Measurements from ENCODE around the gene PRDM16.
A peak's percentile ranks its signal among the peaks of the same experiment; 100 is the strongest.
"Not testable (repeated sequence)": the region's sequence is repeated elsewhere in the genome, so short reads cannot be mapped to it uniquely, and the experiment has no call there.

The PRDM16 gene

GRCh38 chr1:3227893-3228292, 158.9 kb downstream of the PRDM16 start:
- DNase-seq (ENCODE audit: low spot score) = no peak

GRCh38 chr1:3229081-3229725, 160.2 kb downstream of the PRDM16 start:
- DNase-seq (ENCODE audit: low spot score) = no peak

DNA sequence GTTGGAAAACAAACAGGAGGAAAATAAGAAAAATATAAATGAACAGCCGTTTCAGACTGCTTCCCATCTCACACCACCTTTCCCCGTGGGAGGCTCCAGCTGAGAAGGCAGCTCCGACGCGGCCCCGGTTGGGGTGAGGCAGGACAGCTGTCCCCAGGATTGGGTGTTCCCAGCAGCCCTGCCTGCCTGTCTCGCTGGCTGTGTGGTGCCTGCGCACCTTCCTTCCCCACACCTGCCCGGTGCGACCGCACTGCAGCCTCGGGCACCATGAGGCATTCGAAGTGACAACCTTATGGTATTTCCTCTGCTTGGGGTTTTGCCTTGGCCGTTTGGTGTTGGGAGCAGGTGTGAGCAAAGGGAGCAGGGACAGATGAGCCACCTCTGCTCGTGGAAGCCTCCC, 161.6 kb downstream of the PRDM16 start:
- DNase-seq (ENCODE audit: low spot score) = no peak

DNA sequence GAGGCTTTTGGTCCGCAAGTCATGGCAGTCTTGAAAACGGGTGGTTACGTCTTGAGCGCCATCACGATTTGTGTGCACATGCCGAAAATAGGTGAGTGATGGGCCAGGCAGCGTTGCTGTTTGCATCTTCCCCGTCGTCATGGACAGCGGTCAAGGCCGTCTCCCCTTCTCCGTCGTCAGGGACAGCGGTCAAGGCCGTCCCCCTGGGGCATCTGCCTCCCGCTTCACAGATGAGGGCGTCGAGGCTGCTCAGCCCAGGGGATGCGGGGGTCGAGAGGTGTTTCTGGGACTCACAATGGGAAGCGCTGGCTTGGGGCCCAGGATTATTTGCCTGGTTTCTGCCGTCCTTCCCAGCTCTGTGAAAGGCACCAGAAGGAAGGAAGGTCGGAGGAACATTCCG, 162.2 kb downstream of the PRDM16 start:
- no peak for DNase-seq (ENCODE audit: low spot score)

DNA sequence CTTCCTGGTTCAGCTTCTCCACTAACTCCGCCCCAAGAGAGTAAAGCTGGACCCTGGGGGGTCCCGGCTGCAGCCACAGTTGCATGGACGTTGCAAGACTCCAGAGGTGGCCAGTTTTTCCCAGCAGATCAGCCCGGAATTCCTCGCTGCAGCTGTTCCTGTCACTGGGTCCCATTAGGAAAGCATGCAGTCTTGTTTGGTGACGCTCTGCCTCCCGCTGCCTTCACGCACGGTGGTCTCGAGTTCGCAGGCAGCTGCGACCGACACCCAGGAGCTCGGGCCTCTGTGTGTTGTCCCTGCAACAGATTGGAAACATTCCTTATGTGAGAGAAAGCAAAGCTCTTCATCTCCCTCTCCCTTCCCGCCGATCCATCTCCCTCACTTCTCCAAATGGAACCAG, 162.8 kb downstream of the PRDM16 start:
- DNase-seq (ENCODE audit: low spot score) = no peak

DNA sequence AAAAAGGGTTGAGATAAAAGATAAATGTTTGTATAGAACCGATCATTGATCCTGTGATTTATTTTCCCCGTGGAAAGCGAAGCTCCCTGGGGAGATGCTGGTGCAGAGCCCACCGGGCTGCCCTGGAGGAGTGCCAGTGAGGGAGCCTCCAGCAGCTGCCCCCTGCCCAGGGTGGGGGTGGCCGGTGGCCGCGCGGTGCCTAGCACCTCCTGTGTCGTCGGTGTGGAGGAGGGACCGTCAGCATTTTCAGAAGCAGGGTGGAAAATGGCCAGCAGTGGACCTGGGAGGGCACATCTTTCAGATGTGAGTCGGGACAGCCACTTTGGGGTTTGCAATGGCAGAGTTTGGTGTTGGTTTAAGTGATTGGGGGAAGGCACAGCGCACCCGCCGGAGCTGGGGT, 164.0 kb downstream of the PRDM16 start:
- DNase-seq (ENCODE audit: low spot score) = no peak

- no peak for DNase-seq (ENCODE audit: low spot score)
Observed at GRCh38 chr1:3233551-3233950, 164.5 kb downstream of the PRDM16 start.

DNA sequence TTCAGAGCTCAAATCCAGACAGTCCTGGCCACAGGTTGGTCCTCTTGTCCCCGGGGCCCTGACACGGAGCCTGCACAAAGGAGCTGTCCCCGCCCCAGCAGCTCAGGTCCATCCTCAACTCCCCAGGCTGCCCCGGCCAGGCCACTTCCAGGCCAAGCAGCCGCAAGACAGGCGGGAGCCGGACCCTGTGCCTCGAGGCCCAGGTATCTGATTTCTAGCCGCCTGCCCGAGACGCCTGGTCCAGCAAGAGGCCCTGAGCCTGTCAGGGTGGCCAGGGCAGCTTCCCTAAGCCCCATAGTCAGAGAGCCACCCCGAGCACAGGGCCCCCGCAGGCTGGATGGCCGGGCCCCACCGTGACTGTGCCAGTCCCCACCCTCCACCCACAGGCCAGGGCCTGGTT, 165.3 kb downstream of the PRDM16 start:
- no peak for DNase-seq (ENCODE audit: low spot score)

- DNase-seq (ENCODE audit: low spot score) = no peak
Observed at GRCh38 chr1:3234956-3235355, 166.0 kb downstream of the PRDM16 start.

- no peak for DNase-seq (ENCODE audit: low spot score)
Observed at GRCh38 chr1:3235496-3235895, 166.5 kb downstream of the PRDM16 start.

DNA sequence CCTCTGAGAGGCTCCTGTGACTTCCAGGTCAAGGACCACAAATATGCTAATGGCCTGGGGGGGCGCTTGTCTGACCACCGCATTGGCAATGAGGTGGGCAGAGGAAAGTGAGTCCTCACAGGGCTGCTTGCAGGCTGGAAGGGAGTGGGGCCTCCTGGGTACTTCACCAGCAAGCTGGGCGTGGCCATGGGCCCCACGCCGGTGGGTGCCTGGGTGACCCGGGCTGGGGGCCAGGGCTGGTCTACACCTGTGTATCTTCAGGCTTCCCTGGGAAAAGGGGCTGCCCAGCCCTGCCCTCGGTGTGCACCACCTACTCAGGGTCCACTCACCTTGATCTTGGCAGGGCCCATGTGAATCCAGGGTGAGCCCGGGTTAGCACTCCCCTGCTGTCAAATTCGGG, 167.4 kb downstream of the PRDM16 start:
- DNase-seq (ENCODE audit: low spot score) = no peak

GRCh38 chr1:3236955-3237354, 168.0 kb downstream of the PRDM16 start:
- no peak for DNase-seq (ENCODE audit: low spot score)

GRCh38 chr1:3237570-3237969, 168.6 kb downstream of the PRDM16 start:
- peak; percentile 28 for DNase-seq (ENCODE audit: low spot score)

DNA sequence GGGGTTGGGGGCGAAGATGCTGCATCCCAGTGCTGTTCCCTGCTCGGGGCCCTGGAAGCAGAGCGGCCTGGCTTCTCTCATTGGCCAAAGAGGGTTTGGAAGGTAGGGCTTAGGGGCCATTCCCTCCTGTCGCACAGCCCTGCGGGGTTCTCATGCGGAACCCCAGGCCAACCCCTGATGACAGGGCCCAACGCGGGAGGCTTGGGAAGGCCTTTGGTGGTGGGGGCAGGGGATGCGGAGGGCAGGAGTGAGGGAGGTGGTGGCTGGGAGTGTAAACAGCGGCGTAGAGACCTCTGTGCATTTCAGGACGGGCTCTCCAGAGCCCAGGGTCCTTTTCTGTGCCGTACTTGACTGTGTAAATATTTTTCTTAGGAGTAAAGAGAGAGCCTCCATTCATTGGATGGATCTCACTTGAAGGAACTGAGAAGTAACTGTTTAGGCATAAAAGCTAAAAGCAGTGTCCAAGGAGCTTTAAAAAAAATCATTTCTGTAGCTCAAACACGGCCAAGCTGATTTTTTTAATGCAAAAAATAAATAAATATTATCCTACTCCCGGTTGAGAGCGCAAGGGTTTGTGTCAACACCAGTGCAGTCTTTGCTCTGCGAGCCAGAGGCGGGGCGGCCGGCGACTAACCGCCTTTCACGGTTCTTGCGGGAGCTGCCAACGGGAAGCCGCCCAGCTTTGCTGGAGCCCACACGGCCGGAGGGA, 169.1 kb downstream of the PRDM16 start:
- peak; percentile 57 for DNase-seq (ENCODE audit: low spot score)

GRCh38 chr1:3238703-3239278, 169.8 kb downstream of the PRDM16 start:
- DNase-seq (ENCODE audit: low spot score) = no peak

DNA sequence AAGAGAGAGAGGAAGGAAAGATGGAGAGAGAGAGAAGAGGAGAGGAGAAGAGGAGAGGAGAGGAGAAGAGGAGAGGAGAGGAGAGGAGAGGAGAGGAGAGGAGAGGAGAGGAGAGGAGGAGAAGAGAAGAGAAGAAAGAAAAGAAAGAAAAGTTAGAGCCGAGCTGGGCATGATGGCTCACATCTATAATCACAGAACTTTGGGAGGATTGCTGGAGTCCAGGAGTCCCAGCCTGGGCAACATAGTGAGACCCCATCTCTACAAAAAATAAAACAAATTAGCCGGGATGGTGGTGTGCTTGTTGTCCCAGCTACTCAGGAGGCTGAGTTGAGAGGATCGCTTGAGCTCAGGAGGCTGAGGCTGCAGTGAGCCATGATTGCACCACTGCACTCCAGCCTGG, 171.0 kb downstream of the PRDM16 start:
- DNase-seq (ENCODE audit: low spot score) = not testable (repeated sequence)

DNA sequence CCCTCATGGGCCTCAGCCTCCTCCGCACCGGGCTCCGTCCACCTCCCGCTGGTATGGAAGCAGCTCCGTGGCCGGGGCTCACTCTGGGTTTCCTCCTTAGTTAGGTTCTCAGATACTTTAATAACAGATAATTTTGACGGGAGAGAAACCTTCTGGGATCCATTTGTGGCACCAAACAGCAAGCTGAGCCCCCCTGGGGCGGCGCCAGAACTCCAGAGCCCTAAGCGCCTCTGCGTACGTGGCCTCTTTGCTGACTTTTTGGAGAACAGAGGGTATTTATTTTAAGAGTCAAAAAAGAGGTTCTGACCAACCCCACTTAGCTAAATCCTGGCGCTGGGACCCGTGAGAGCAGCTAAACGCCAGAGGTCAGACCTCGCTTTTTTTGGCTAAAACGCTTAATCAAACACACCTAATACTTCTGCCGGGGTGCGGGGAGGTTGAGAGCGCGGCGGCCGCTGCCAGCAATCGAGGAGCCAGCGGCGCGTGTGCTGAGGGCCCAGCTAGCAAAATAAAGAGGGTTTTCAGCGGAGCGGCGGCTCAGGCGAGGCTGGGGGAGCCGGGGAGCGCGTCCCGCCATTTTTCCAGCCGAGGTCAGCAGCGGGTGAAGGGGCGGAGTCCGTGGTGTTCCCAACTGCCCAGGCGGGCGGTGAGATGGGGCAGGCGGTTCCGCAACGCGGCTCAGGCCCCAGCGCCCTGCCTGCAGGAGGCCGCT, 171.7 kb downstream of the PRDM16 start:
- no peak for DNase-seq (ENCODE audit: low spot score)

GRCh38 chr1:3241236-3241550, 172.2 kb downstream of the PRDM16 start:
- no peak for DNase-seq (ENCODE audit: low spot score)

DNA sequence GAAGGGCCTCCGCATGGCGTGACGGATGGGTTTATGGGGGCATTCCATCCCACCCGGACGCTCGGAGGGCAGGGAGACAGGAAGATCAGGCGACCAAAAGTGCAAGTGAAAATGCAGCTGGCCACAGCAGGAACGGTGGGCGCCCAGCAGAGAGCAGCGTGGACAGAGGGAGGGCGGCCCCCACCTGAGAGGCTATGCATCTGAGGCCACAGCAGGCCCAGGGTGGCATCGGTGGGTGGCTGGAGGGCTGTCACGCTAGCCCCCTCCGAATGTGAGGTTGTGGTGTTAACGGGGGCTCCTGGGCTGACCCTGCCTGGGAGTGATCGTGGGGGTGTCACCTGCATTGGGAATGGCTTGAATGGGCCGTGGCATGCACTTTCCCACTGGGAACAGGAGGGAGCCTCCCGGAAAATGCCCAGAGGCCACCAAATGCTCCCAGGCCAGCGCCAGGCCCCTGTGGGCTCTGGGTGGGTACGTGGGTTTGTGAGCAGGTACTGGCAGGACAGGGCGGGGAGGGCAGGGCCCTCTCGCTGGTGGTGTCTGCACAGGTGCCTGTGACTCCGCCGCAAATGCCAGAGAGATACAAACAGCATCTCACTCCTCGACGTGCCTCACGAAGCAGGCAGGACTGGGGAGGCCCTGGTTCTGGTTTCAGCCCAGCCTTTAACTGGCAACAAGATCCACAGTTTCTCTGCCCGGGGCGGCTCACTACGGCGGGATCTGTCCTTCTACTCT, 172.8 kb downstream of the PRDM16 start:
- DNase-seq (ENCODE audit: low spot score) = no peak

DNA sequence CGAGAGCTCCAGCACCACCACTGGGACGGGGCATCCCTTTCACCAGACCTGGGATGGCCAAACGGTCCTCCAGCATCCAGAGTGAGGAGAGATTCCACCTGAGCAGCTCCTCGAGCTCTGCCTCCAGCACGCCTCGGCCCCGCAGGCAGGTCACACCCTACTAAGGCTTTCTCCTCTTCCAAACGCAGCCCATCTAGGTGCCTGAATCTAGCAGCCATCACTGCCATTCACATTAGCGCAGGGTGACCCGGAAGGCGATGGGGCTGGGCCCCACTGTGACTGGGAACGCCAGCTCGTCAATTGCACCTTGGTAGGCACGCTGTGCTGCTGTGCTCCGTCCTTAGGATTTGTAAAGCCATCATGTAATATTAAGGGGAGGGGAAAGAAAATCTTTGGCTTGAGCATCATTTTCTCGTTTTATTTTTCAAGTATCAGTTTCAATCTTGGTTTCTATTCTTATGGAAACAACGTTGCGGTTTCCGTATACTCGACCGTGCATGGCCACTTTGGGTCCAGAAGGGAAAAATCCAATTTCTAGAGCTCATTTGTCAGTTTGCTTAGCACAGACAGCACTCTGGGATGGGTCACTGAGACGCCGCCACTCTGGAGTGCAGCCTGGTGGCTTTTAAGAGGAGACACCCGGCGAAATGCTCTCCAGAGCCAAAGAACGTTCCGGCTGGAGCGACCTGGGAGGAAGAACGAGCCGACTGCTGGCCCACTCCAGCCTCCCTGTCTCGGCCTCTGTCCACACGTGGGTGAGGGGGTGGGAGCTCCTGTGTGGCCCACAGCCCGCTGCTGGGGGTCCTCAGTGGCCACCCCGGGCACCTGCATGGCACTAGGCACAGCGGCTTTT, 173.6 kb downstream of the PRDM16 start:
- no peak for DNase-seq (ENCODE audit: low spot score)

DNA sequence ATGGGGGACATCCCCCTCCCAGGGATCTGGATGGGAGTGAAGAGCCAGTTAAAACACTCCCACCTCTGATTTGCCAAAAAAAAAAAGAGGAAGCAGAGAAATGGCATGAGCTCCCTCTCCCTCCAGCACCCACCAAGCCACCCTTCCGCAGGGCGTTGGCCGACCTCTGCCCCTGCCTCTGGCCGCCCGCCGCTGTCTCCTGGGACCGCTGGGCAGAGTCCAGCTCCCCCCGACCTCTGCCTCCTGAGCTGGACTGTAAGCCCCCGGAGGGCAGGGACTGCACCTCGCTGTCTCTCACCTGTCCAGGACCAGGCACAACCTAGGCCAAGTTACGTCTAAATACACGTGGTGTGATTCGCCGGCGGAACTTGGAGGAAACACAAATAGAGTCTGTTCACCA, 174.3 kb downstream of the PRDM16 start:
- DNase-seq (ENCODE audit: low spot score) = no peak

All from putamen (tissue), 1 donor.